OCI-LY3 (cell line): ENCODE results near the gene EIF3F.
A peak's percentile ranks its signal among the peaks of the same experiment; 100 is the strongest.

Experiments
- H2AFZ ChIP-seq: fragments of 200-600, 300-600 bp; shearing (Covaris generic); 2 replicates; pipeline ENCODE4 v1.6.0; 2014; ENCODE audit warnings: antibody characterized with exemption, low read depth, low read length
- H3K27ac ChIP-seq: fragments of 200-600, 300-600 bp; sonication (generic); 2 replicates; pipeline ENCODE4 v1.5.1; 2014; ENCODE audit warnings: mild to moderate bottlenecking, low read length, moderate library complexity, mixed read lengths
- H3K27me3 ChIP-seq: fragments of 200-600, 300-600 bp; sonication (generic); 2 replicates; pipeline ENCODE4 v1.6.1; 2014; ENCODE audit warnings: low read depth, low read length, mixed read lengths
- H3K36me3 ChIP-seq: fragments of 200-600, 300-600 bp; sonication (generic); replicated peaks from 2 replicates; pipeline ENCODE3; 2014; ENCODE audit warnings: low read depth, low read length, mixed read lengths
- H3K4me1 ChIP-seq: fragments of 300-600, 200-600 bp; sonication (generic); 2 replicates; pipeline ENCODE4 v1.6.1; 2014; ENCODE audit warnings: low read length, mixed read lengths
- H3K4me2 ChIP-seq: fragments of 200-600, 300-600 bp; sonication (generic); 2 replicates; pipeline ENCODE4 v1.6.1; 2014; ENCODE audit warnings: low read length, mixed read lengths
- H3K4me3 ChIP-seq: fragments of 300-600, 200-600 bp; sonication (generic); 2 replicates; pipeline ENCODE4 v1.5.1; 2014; ENCODE audit warnings: antibody characterized with exemption, mild to moderate bottlenecking, low read length, moderate library complexity
- H3K79me2 ChIP-seq: fragments of 300-600, 200-600 bp; shearing (Covaris generic); 2 replicates; pipeline ENCODE4 v1.6.1; 2014; ENCODE audit warnings: mild to moderate bottlenecking, low read length, mixed read lengths
- H3K9ac ChIP-seq: fragments of 300-600, 200-600 bp; shearing (Covaris generic); 2 replicates; pipeline ENCODE4 v1.6.0; 2014; ENCODE audit warnings: mild to moderate bottlenecking, low read length, moderate library complexity
- H3K9me3 ChIP-seq: fragments of 200-600, 300-600 bp; shearing (Covaris generic); 2 replicates; pipeline ENCODE4 v1.6.1; 2014; ENCODE audit warnings: low read length, mixed read lengths; ENCODE audit not compliant: insufficient read depth
- H4K20me1 ChIP-seq: fragments of 200-600, 300-600 bp; sonication (generic); 2 replicates; pipeline ENCODE4 v1.6.1; 2016; ENCODE audit warnings: low read length, mixed read lengths; ENCODE audit not compliant: insufficient read depth
- CTCF ChIP-seq: fragments of 200-600, 300-600 bp; sonication (generic); IDR thresholded peaks from 2 replicates; pipeline ENCODE4 v1.5.1; 2014; ENCODE audit warnings: antibody characterized with exemption, low read length, low read depth
- EZH2phosphoT487 ChIP-seq: fragments of 200-600 bp; shearing (Covaris generic); IDR thresholded peaks from 2 replicates; pipeline ENCODE4 v1.6.1; 2018; ENCODE audit warnings: antibody characterized with exemption, mixed run types, low read depth

EIF3F gene

GRCh38 chr11:7949934-7950333, 37.2 kb upstream of the EIF3F start:
- H2AFZ ChIP-seq: no peak overlapping the region

GRCh38 chr11:7955191-7955590, 31.9 kb upstream of the EIF3F start:
- Histone ChIP-seq H3K36me3 (no peaks in the 10 kb centered on the region), H3K79me2 (no peaks in the 10 kb centered on the region), H3K4me1 (no peaks in the 10 kb centered on the region), H3K27me3 (peaks cover 6% of the 10 kb centered on the region; the same call in 1 of the 2 replicates), H3K9me3 (no peaks in the 10 kb centered on the region), H3K4me3 (no peak overlapping the region), H3K9ac (no peak overlapping the region), H2AFZ (no peak overlapping the region), H3K4me2 (no peak overlapping the region), H3K27ac (no peak overlapping the region), H4K20me1 (no peaks in the 10 kb centered on the region)
- no peak for TF ChIP-seq CTCF
- no peak for TF ChIP-seq EZH2phosphoT487

More at GRCh38 chr11:7949934-7950333, 37.2 kb upstream of the EIF3F start:
- Histone ChIP-seq H3K4me1 (no peaks in the 10 kb centered on the region), H3K79me2 (no peaks in the 10 kb centered on the region), H3K9me3 (no peaks in the 10 kb centered on the region), H3K9ac (no peak overlapping the region), H3K27ac (no peak overlapping the region), H3K4me2 (no peak overlapping the region), H3K36me3 (no peaks in the 10 kb centered on the region), H4K20me1 (no peaks in the 10 kb centered on the region), H3K4me3 (no peak overlapping the region), H3K27me3 (peaks cover 21% of the 10 kb centered on the region)
- TF ChIP-seq EZH2phosphoT487: no peak
- no peak for TF ChIP-seq CTCF

GRCh38 chr11:7964261-7964660, 22.9 kb upstream of the EIF3F start:
- no peak for TF ChIP-seq CTCF
- TF ChIP-seq EZH2phosphoT487: no peak
- H3K9ac ChIP-seq: no peak overlapping the region
- no peaks in the 10 kb centered on the region for H3K36me3 ChIP-seq
- H4K20me1 ChIP-seq: no peaks in the 10 kb centered on the region
- no peaks in the 10 kb centered on the region for H3K79me2 ChIP-seq
- H3K27ac ChIP-seq: no peak overlapping the region
- peaks cover 5% of the 10 kb centered on the region; the same call in 1 of the 2 replicates for H3K27me3 ChIP-seq
- no peak overlapping the region for H2AFZ ChIP-seq
- peaks cover 17% of the 10 kb centered on the region for H3K4me1 ChIP-seq
- H3K4me3 ChIP-seq: no peak overlapping the region
- H3K9me3 ChIP-seq: no peaks in the 10 kb centered on the region
- H3K4me2 ChIP-seq: peak overlapping the region; percentile 32; the same call in 1 of the 2 replicates

- no peak overlapping the region for H3K9ac ChIP-seq
- no peak overlapping the region for H3K4me2 ChIP-seq
- no peaks in the 10 kb centered on the region for H4K20me1 ChIP-seq
- TF ChIP-seq EZH2phosphoT487: no peak
- TF ChIP-seq CTCF: no peak
- no peaks in the 10 kb centered on the region for H3K9me3 ChIP-seq
- 0 out of 2 replicates have a peak, but pooled peaks cover 4% of the 10 kb centered on the region for H3K27me3 ChIP-seq
- H3K79me2 ChIP-seq: no peaks in the 10 kb centered on the region
- H3K4me1 ChIP-seq: peaks cover 17% of the 10 kb centered on the region
- H3K36me3 ChIP-seq: no peaks in the 10 kb centered on the region
- H3K27ac ChIP-seq: no peak overlapping the region
- no peak overlapping the region for H2AFZ ChIP-seq
- no peak overlapping the region for H3K4me3 ChIP-seq
Measured at GRCh38 chr11:7964873-7965272, 22.3 kb upstream of the EIF3F start.
